Measurements from ENCODE around the gene ZNHIT3. TPM values are rescaled to one million over a fixed set of nuclear protein-coding genes. Genes with fewer than 3 reads are reported as not detected.
"Not testable (repeated sequence)": the region's sequence is repeated elsewhere in the genome, so short reads cannot be mapped to it uniquely, and the experiment has no call there.

The ZNHIT3 gene
- total and polyA plus RNA-seq, 2 of the 4 experiments (the other 2 are of a cell fraction) = 27.8 to 52.3 TPM

- H3K56ac ChIP-seq (ENCODE audit: extremely low read depth, insufficient read depth, low read length) = not testable (repeated sequence)
Measured at GRCh38 chr17:36508439-36508838, 22.0 kb downstream of the ZNHIT3 start.

More at GRCh38 chr17:36508439-36508838, 22.0 kb downstream of the ZNHIT3 start:
- H3K4me1 ChIP-seq (ENCODE audit: control insufficient read depth, insufficient read depth, low read length); H4K91ac ChIP-seq (ENCODE audit: insufficient read depth, low read depth, low read length); H2AK9ac ChIP-seq (replicated peaks; ENCODE audit: low read depth, low read length, poor library complexity); ATAC-seq (ENCODE audit: low read depth); H4K5ac ChIP-seq (ENCODE audit: low read depth, low read length); H3K4me2 ChIP-seq (ENCODE audit: low read depth, low read length); H2BK15ac ChIP-seq (ENCODE audit: low read depth, low read length); H2BK5ac ChIP-seq (ENCODE audit: low read depth, low read length, poor library complexity, severe bottlenecking); POLR2A ChIA-PET (ENCODE audit: unreplicated experiment); H2AK5ac ChIP-seq (ENCODE audit: low read depth, low read length); intact Hi-C loops (cut with micrococcal nuclease); H3K14ac ChIP-seq (replicated peaks; ENCODE audit: low read depth, low read length); H3K9ac ChIP-seq (ENCODE audit: low read depth, low read length); H3K18ac ChIP-seq (ENCODE audit: low read depth, low read length); H3K9me3 ChIP-seq (ENCODE audit: control insufficient read depth, insufficient read depth, low read length); H3K4ac ChIP-seq (ENCODE audit: low read depth, low read length); dilution Hi-C loops (cut with HindIII; ENCODE audit: low sequenced_read_pairs, unreplicated experiment); H4K20me1 ChIP-seq (ENCODE audit: insufficient read depth, low read length); H2AFZ ChIP-seq (replicated peaks; ENCODE audit: low read length, poor library complexity); DNase-seq; H4K8ac ChIP-seq (ENCODE audit: low read depth in 2 of 2, low read length in 2 of 2); BruUV-seq (replicated peaks); H3K23ac ChIP-seq (ENCODE audit: low read depth, low read length); in situ Hi-C loops (cut with MboI; ENCODE audit: low sequenced_read_pairs); CTCF ChIA-PET; H3K79me1 ChIP-seq (ENCODE audit: low read depth in 1 of 2, low read length in 2 of 2); H3K27ac ChIP-seq (ENCODE audit: insufficient read depth, low read length); H2BK20ac ChIP-seq (ENCODE audit: low read depth, low read length); H3K27me3 ChIP-seq (ENCODE audit: control insufficient read depth, insufficient read depth, low read length); H2BK120ac ChIP-seq (ENCODE audit: low read depth, low read length); H3K4me3 ChIP-seq (ENCODE audit: insufficient read depth, low read depth, low read length): not testable (repeated sequence)
- H3K9me1 ChIP-seq (ENCODE audit: insufficient read depth, low read length) = peaks cover 11% of the 10 kb centered on the region; the same call in 1 of the 2 replicates
- 80% methylated on average over 1 of the region's 2 CpGs; no CpG with 5 or more reads in 1 of the 2 experiments for WGBS, 2 experiments (ENCODE audit: extremely low coverage in 2 of 2, insufficient read length in 1 of 2)
- H3K36me3 ChIP-seq (ENCODE audit: control insufficient read depth, insufficient read depth, low read length) = peaks cover 50% of the 10 kb centered on the region

All from IMR-90 (cell line).